Astrocyte of the spinal cord (primary cell): Measurements from ENCODE around the gene PAQR5.

Experiments
- DNase-seq: peaks from one replicate; pipeline ENCODE4 v3.0.0; 2011; ENCODE audit warnings: low read depth, low spot score
- H3K4me3 ChIP-seq: 2 replicates; pipeline ENCODE4 v1.5.1; 2011; ENCODE audit warnings: low read depth, mild to moderate bottlenecking, low read length, moderate library complexity
- CTCF ChIP-seq: IDR thresholded peaks from 2 replicates; pipeline ENCODE4 v1.5.1; 2012; ENCODE audit warnings: low read depth, mild to moderate bottlenecking, low read length, inconsistent platforms
- in situ Hi-C: cut with HindIII; loops from 2 replicates; pipeline ENCODE4 v1.10.0; 2017; ENCODE audit warnings: low sequenced_read_pairs

The PAQR5 gene

GRCh38 chr15:69275074-69275670, 23.5 kb upstream of the PAQR5 start:
- no peak overlapping the region for H3K4me3 ChIP-seq
- no peak for TF ChIP-seq CTCF
- in situ Hi-C loops: no loop called here
- DNase-seq: no peak

GRCh38 chr15:69275933-69276560, 22.7 kb upstream of the PAQR5 start:
- no peak for DNase-seq
- no peak overlapping the region for H3K4me3 ChIP-seq
- no peak for TF ChIP-seq CTCF
- in situ Hi-C loops: no loop called here

GRCh38 chr15:69277316-69277715, 21.4 kb upstream of the PAQR5 start:
- in situ Hi-C loops: no loop called here
- TF ChIP-seq CTCF: no peak

GRCh38 chr15:69279636-69280035, 19.1 kb upstream of the PAQR5 start:
- no peak for DNase-seq
- in situ Hi-C loops: no loop called here
- no peak for TF ChIP-seq CTCF
- no peak overlapping the region for H3K4me3 ChIP-seq

More at GRCh38 chr15:69277316-69277715, 21.4 kb upstream of the PAQR5 start:
- H3K4me3 ChIP-seq: no peak overlapping the region
- no peak for DNase-seq

- no peak overlapping the region for H3K4me3 ChIP-seq
Measured at GRCh38 chr15:69280783-69281182, 17.9 kb upstream of the PAQR5 start.

GRCh38 chr15:69282104-69282743, 16.5 kb upstream of the PAQR5 start:
- in situ Hi-C loops: no loop called here
- no peak for DNase-seq
- no peak overlapping the region for H3K4me3 ChIP-seq
- TF ChIP-seq CTCF: no peak

More at GRCh38 chr15:69280783-69281182, 17.9 kb upstream of the PAQR5 start:
- in situ Hi-C loops: no loop called here
- no peak for DNase-seq
- TF ChIP-seq CTCF: no peak
